ENCODE data around the gene ZWILCH.

The ZWILCH gene

GRCh38 chr15:66476535-66476934, 28.6 kb upstream of the ZWILCH start:
- Histone ChIP-seq H2AFZ (ENCODE audit: low read length) (no peak overlapping the region), H3F3A (ENCODE audit: insufficient read depth, low read length) (no peaks in the 10 kb centered on the region), H3K9me2 (ENCODE audit: low read depth, low read length) (no peaks in the 10 kb centered on the region), H3K4me2 (ENCODE audit: low read length) (no peak overlapping the region), H4K20me1 (ENCODE audit: insufficient read depth, low read length) (no peaks in the 10 kb centered on the region), H3K9ac (ENCODE audit: low read length) (no peak overlapping the region), H3K36me3 (ENCODE audit: insufficient read depth, low read length) (peaks cover 9% of the 10 kb centered on the region), H3K4me1 (ENCODE audit: insufficient read depth, low read length, severe bottlenecking) (no peaks in the 10 kb centered on the region), H3K4me3 (ENCODE audit: low read depth, low read length, poor library complexity, severe bottlenecking) (no peak overlapping the region), H3K27me3 (ENCODE audit: insufficient read depth, low read length) (no peaks in the 10 kb centered on the region), H3K27ac (ENCODE audit: low read depth, low read length, poor library complexity, severe bottlenecking) (no peak overlapping the region), H3K79me2 (ENCODE audit: insufficient read depth, low read length) (no peaks in the 10 kb centered on the region), H3K9me3 (ENCODE audit: low read length) (no peaks in the 10 kb centered on the region)
- TF ChIP-seq EZH2 (IDR thresholded peaks at IDR 0.05; ENCODE audit: borderline replicate concordance, low read length) (no peak), CTCF (IDR thresholded peaks at IDR 0.05; ENCODE audit: low read length) (no peak)

- Histone ChIP-seq H3F3A (ENCODE audit: insufficient read depth, low read length) (no peaks in the 10 kb centered on the region), H3K9ac (ENCODE audit: low read length) (no peak overlapping the region), H3K36me3 (ENCODE audit: insufficient read depth, low read length) (peaks cover 14% of the 10 kb centered on the region), H3K9me2 (ENCODE audit: low read depth, low read length) (no peaks in the 10 kb centered on the region), H3K4me3 (ENCODE audit: low read depth, low read length, poor library complexity, severe bottlenecking) (no peak overlapping the region), H3K27ac (ENCODE audit: low read depth, low read length, poor library complexity, severe bottlenecking) (no peak overlapping the region), H2AFZ (ENCODE audit: low read length) (no peak overlapping the region), H3K4me2 (ENCODE audit: low read length) (no peak overlapping the region), H4K20me1 (ENCODE audit: insufficient read depth, low read length) (no peaks in the 10 kb centered on the region), H3K79me2 (ENCODE audit: insufficient read depth, low read length) (no peaks in the 10 kb centered on the region), H3K4me1 (ENCODE audit: insufficient read depth, low read length, severe bottlenecking) (no peaks in the 10 kb centered on the region), H3K27me3 (ENCODE audit: insufficient read depth, low read length) (no peaks in the 10 kb centered on the region), H3K9me3 (ENCODE audit: low read length) (no peaks in the 10 kb centered on the region)
- TF ChIP-seq CTCF (IDR thresholded peaks at IDR 0.05; ENCODE audit: low read length), result no peak
- no peak for TF ChIP-seq EZH2 (IDR thresholded peaks at IDR 0.05; ENCODE audit: borderline replicate concordance, low read length)
Observed at GRCh38 chr15:66477011-66477410, 28.1 kb upstream of the ZWILCH start.

GRCh38 chr15:66480267-66480666, 24.9 kb upstream of the ZWILCH start:
- H2AFZ ChIP-seq (ENCODE audit: low read length), result no peak overlapping the region
- no peak overlapping the region for H3K9ac ChIP-seq (ENCODE audit: low read length)
- H3K4me2 ChIP-seq (ENCODE audit: low read length), result no peak overlapping the region
- H3K9me3 ChIP-seq (ENCODE audit: low read length), result no peaks in the 10 kb centered on the region
- no peaks in the 10 kb centered on the region for H3K27me3 ChIP-seq (ENCODE audit: insufficient read depth, low read length)
- H4K20me1 ChIP-seq (ENCODE audit: insufficient read depth, low read length), result no peaks in the 10 kb centered on the region
- H3K4me1 ChIP-seq (ENCODE audit: insufficient read depth, low read length, severe bottlenecking), result no peaks in the 10 kb centered on the region
- H3F3A ChIP-seq (ENCODE audit: insufficient read depth, low read length), result no peaks in the 10 kb centered on the region
- peaks cover 38% of the 10 kb centered on the region for H3K36me3 ChIP-seq (ENCODE audit: insufficient read depth, low read length)
- H3K9me2 ChIP-seq (ENCODE audit: low read depth, low read length), result no peaks in the 10 kb centered on the region
- TF ChIP-seq EZH2 (IDR thresholded peaks at IDR 0.05; ENCODE audit: borderline replicate concordance, low read length) (no peak), CTCF (IDR thresholded peaks at IDR 0.05; ENCODE audit: low read length) (no peak)
- no peak overlapping the region for H3K27ac ChIP-seq (ENCODE audit: low read depth, low read length, poor library complexity, severe bottlenecking)
- no peaks in the 10 kb centered on the region for H3K79me2 ChIP-seq (ENCODE audit: insufficient read depth, low read length)
- no peak overlapping the region for H3K4me3 ChIP-seq (ENCODE audit: low read depth, low read length, poor library complexity, severe bottlenecking)

Data from OCI-LY1 (cell line).